PC-9 (cell line): ENCODE data around the gene DCAF16. TPM values are rescaled to one million over a fixed set of nuclear protein-coding genes. Genes with fewer than 3 reads are reported as not detected.
"Not testable (repeated sequence)": the region's sequence is repeated elsewhere in the genome, so short reads cannot be mapped to it uniquely, and the experiment has no call there.

Experiments
- BruUV-seq: library from RNA; stranded (reverse); fragments of 400-500 nt; replicated peaks from 2 replicates; lab custom pipeline; 2021; lab: Mats Ljungman, UMichigan
- CTCF ChIA-PET: fragments of 300-600 bp; sonication (Branson Sonifier 250); formaldehyde crosslinking; loops from one replicate; lab custom pipeline; 2022; ENCODE audit warnings: antibody characterized with exemption; lab: Charles Lee
- POLR2A ChIA-PET: fragments of 300-600 bp; sonication (Branson Sonifier 250); formaldehyde crosslinking; loops from one replicate; lab custom pipeline; 2022; ENCODE audit warnings: antibody characterized with exemption; ENCODE audit not compliant: unreplicated experiment; lab: Charles Lee
- DNase-seq, 2 experiments: peaks; one replicate each; pipeline versions ENCODE4 v3.0.0 to v3.0.0-alpha.2; 2015 to 2022; ENCODE audit warnings: mixed read lengths in 1 of 2
- H2AFZ ChIP-seq: fragments of 200-600 bp; sonication (generic); 2 replicates; pipeline ENCODE4 v1.8.1; 2017; ENCODE audit warnings: antibody characterized with exemption
- H3F3A ChIP-seq: fragments of 200-600 bp; sonication (generic); 2 replicates; pipeline ENCODE4 v1.8.1; 2017; ENCODE audit warnings: antibody characterized with exemption, mild to moderate bottlenecking, low read depth; ENCODE audit not compliant: insufficient read depth
- H3K27ac ChIP-seq: fragments of 200-600 bp; sonication (generic); 2 replicates; pipeline ENCODE4 v1.6.1; 2016; ENCODE audit warnings: mixed run types
- H3K27me3 ChIP-seq: fragments of 200-600 bp; sonication (generic); 2 replicates; pipeline ENCODE4 v1.6.1; 2016; ENCODE audit warnings: low read depth, mixed run types; ENCODE audit not compliant: insufficient read depth
- H3K36me3 ChIP-seq: fragments of 200-600 bp; sonication (generic); 2 replicates; pipeline ENCODE4 v1.6.1; 2016; ENCODE audit warnings: low read depth, mixed run types
- H3K4me1 ChIP-seq: fragments of 200-600 bp; sonication (generic); replicated peaks from 2 replicates; pipeline ENCODE4 v1.6.1; 2016; ENCODE audit warnings: mixed run types; ENCODE audit not compliant: insufficient read depth
- H3K4me2 ChIP-seq: fragments of 200-600 bp; sonication (generic); 2 replicates; pipeline ENCODE4 v1.6.1; 2017; ENCODE audit warnings: mixed run types
- H3K4me3 ChIP-seq: fragments of 200-600 bp; sonication (generic); 2 replicates; pipeline ENCODE4 v1.6.1; 2016; ENCODE audit warnings: mixed run types
- H3K79me2 ChIP-seq: fragments of 200-600 bp; sonication (generic); 2 replicates; pipeline ENCODE4 v1.6.1; 2017; ENCODE audit warnings: low read depth, mixed run types
- H3K9me2 ChIP-seq: fragments of 200-600 bp; sonication (generic); 2 replicates; pipeline ENCODE4 v1.8.1; 2017; ENCODE audit warnings: mild to moderate bottlenecking; ENCODE audit not compliant: insufficient read depth
- H3K9me3 ChIP-seq: fragments of 200-600 bp; sonication (generic); 2 replicates; pipeline ENCODE4 v1.8.1; 2016; ENCODE audit warnings: low read depth; ENCODE audit not compliant: insufficient read depth
- H4K20me1 ChIP-seq: fragments of 200-600 bp; sonication (generic); 2 replicates; pipeline ENCODE4 v1.8.1; 2017; ENCODE audit not compliant: insufficient read depth
- EZH2 ChIP-seq: fragments of 200-600 bp; sonication (generic); IDR thresholded peaks from 2 replicates; pipeline ENCODE4 v1.8.0; 2017; ENCODE audit warnings: antibody characterized with exemption, low read depth
- intact Hi-C: fragments of 100-400 bp; cut with micrococcal nuclease; formaldehyde crosslinking; loops from one replicate; pipeline ENCODE4 v1.10.0; 2022; ENCODE audit not compliant: unreplicated experiment
- total RNA-seq: library from RNA; stranded (reverse); gene quantifications from 2 replicates; pipeline ENCODE4 v1.2.3, GENCODE V29; 2021
- TF ChIP-seq, protein P1 (sequence below): fragments of 200-600 bp; sonication (generic); conservative IDR thresholded peaks from 2 replicates; pipeline ENCODE4 v1.6.1; 2017; ENCODE audit warnings: mixed run types, antibody characterized with exemption, mild to moderate bottlenecking, moderate library complexity

Gene DCAF16
- total RNA-seq, 1 experiment from 2014 or later, result 53.2 TPM

DNA sequence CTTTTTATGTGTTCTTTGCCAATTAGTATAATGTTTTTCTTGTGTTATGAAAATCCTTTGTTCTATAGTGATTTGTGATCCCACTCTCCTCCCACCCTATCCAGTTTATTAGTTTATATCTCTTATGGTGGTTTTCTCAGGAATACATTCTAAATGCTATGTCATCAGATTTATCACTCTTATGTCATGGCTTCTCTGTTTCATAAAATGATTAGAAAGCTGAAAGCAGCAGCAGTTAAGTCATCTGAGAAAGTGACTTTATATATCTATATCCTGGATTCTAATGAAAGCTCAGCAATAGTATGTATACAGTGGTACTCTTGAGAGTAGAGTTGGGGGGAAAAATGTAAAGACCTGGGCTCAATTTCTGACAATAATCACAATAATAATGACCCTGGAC lies 41.4 kb upstream of the DCAF16 start:
- Histone ChIP-seq H4K20me1 (no peaks in the 10 kb centered on the region), H3K4me3 (no peak overlapping the region), H3K79me2 (no peaks in the 10 kb centered on the region), H3K4me1 (no peaks in the 10 kb centered on the region), H3K27ac (no peak overlapping the region), H3K9me3 (no peaks in the 10 kb centered on the region), H3K4me2 (no peak overlapping the region), H3F3A (no peaks in the 10 kb centered on the region), H3K9me2 (no peaks in the 10 kb centered on the region), H2AFZ (no peak overlapping the region), H3K27me3 (no peaks in the 10 kb centered on the region), H3K36me3 (no peaks in the 10 kb centered on the region)
- ChIA-PET POLR2A (no interaction called here), CTCF (no interaction called here)
- BruUV-seq, result no TSS peak
- TF ChIP-seq EZH2, result no peak
- TF ChIP-seq, protein P1, sequence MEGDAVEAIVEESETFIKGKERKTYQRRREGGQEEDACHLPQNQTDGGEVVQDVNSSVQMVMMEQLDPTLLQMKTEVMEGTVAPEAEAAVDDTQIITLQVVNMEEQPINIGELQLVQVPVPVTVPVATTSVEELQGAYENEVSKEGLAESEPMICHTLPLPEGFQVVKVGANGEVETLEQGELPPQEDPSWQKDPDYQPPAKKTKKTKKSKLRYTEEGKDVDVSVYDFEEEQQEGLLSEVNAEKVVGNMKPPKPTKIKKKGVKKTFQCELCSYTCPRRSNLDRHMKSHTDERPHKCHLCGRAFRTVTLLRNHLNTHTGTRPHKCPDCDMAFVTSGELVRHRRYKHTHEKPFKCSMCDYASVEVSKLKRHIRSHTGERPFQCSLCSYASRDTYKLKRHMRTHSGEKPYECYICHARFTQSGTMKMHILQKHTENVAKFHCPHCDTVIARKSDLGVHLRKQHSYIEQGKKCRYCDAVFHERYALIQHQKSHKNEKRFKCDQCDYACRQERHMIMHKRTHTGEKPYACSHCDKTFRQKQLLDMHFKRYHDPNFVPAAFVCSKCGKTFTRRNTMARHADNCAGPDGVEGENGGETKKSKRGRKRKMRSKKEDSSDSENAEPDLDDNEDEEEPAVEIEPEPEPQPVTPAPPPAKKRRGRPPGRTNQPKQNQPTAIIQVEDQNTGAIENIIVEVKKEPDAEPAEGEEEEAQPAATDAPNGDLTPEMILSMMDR, result no peak
- DNase-seq, result no peak
- intact Hi-C loops, result no loop called here

- H3K27me3 ChIP-seq, intact Hi-C loops, POLR2A ChIA-PET, H3F3A ChIP-seq, H3K36me3 ChIP-seq, DNase-seq, BruUV-seq, H3K9me2 ChIP-seq, H3K4me2 ChIP-seq, H3K9me3 ChIP-seq, H3K4me3 ChIP-seq, H2AFZ ChIP-seq, H3K4me1 ChIP-seq, H3K27ac ChIP-seq, H3K79me2 ChIP-seq, CTCF ChIA-PET, H4K20me1 ChIP-seq: not testable (repeated sequence)
Observed at GRCh38 chr4:17850295-17850694, 39.7 kb upstream of the DCAF16 start.

DNA sequence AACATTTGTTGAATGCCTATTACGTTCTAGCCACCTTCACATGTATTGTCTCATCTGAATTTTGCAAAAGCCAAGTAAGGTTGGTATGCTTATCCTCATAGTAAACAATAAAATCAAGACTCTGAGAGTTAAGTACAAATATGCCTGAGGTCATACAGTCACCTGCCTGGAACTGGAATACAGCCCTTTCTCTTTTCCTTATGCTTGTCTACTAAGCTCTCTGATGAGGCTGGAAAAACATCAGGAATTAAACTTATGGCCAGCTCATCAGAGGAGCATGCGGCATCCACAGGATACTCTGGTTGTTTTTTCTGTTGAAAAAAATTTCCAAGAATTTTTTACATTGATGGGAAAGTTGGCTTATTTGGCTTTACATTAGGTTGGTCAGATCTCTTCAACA lies 35.7 kb upstream of the DCAF16 start:
- Histone ChIP-seq H3K27ac (no peak overlapping the region), H4K20me1 (no peaks in the 10 kb centered on the region), H3K9me3 (no peaks in the 10 kb centered on the region), H3K79me2 (no peaks in the 10 kb centered on the region), H3K4me1 (no peaks in the 10 kb centered on the region), H2AFZ (no peak overlapping the region), H3K4me3 (no peak overlapping the region), H3K36me3 (0 out of 2 replicates have a peak, but pooled peaks cover 5% of the 10 kb centered on the region), H3K4me2 (no peak overlapping the region), H3F3A (no peaks in the 10 kb centered on the region), H3K27me3 (no peaks in the 10 kb centered on the region), H3K9me2 (no peaks in the 10 kb centered on the region)
- TF ChIP-seq, protein P1, result no peak
- no peak for TF ChIP-seq EZH2
- CTCF ChIA-PET, result no interaction called here
- POLR2A ChIA-PET, result no interaction called here
- BruUV-seq, result no TSS peak
- intact Hi-C loops, result no loop called here
- no peak for DNase-seq
